ENCODE measurements around the gene CAD.

Gene CAD

DNA sequence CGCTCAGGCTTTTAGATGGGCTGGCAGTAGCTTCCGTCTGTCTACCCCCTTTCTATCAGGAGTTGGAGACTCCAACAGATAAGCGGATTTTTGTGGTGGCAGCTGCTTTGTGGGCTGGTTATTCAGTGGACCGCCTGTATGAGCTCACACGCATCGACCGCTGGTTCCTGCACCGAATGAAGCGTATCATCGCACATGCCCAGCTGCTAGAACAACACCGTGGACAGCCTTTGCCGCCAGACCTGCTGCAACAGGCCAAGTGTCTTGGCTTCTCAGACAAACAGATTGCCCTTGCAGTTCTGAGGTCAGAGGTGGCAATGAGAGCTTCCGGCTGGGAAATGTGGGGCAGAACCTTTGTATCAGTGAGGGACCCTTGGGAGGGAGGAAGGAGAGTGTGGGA is 14.8 kb downstream of the CAD start:
- no peak for DNase-seq

- DNase-seq = no peak
Observed at GRCh38 chr2:27233341-27233740, 16.2 kb downstream of the CAD start.

DNA sequence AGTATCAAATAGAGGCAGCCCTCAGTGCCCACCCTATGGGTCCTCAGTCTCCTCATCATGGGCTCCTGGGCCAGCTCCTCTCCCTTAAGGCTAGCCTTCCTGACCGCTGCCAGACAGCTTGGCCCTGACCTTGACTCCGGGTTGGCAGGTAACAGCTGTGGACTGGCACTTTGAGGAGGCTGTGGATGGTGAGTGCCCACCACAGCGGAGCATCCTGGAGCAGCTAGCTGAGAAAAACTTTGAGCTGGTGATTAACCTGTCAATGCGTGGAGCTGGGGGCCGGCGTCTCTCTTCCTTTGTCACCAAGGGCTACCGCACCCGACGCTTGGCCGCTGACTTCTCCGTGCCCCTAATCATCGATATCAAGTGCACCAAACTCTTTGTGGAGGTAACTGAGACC is 19.0 kb downstream of the CAD start:
- DNase-seq = no peak

DNA sequence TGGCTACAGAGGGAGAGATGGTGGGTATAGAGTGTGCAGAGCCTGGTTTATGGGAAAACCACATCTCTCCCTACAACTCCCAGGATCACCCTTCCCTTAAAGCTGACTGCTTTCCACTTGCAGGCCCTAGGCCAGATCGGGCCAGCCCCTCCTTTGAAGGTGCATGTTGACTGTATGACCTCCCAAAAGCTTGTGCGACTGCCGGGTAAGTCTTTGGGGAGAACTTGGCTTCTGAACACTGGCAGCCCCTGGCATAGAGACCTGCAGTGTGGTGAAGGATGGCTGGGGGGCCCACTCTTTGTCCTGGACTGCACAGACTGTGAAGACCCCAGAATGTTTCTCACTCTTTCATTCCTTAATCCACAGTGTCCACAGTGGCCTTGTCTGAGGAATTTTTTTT is 19.5 kb downstream of the CAD start:
- no peak for DNase-seq

- DNase-seq = no peak
Observed at GRCh38 chr2:27237341-27237945, 20.3 kb downstream of the CAD start.

GRCh38 chr2:27238976-27239375 is 21.8 kb downstream of the CAD start:
- no peak for DNase-seq

GRCh38 chr2:27240406-27240805 is 23.2 kb downstream of the CAD start:
- no peak for DNase-seq

DNA sequence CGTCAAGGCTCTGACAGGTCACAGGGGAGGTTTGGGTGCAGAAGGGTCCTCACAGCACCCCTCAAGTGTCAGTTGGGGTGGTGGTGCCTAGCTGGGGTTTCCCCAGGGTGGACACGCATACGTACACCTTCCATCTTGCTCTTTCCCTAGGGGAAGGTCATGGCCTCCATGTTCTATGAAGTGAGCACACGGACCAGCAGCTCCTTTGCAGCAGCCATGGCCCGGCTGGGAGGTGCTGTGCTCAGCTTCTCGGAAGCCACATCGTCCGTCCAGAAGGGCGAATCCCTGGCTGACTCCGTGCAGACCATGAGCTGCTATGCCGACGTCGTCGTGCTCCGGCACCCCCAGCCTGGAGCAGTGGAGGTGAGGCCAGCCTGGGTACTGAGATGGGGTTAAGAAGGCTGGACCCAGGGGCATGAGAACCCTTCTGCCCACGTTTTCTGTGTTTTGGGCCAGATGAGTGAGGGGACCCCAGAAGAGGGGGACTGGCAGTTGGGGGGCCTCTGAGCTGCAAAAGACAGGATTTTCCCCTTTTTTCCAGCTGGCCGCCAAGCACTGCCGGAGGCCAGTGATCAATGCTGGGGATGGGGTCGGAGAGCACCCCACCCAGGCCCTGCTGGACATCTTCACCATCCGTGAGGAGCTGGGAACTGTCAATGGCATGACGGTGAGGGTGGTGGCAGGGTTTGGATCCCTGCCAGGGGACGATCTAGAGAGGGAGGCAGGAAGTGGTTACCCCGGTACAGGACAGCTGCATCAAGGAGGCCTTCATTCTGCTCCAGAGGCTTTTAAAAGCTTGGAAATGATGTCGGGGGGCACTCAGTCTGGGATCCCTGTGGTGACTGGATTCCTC is 24.8 kb downstream of the CAD start:
- no peak for DNase-seq

- no peak for DNase-seq
Observed at GRCh38 chr2:27242614-27242951, 25.4 kb downstream of the CAD start.

- DNase-seq = no peak
Observed at GRCh38 chr2:27243391-27244130, 26.4 kb downstream of the CAD start.

DNA sequence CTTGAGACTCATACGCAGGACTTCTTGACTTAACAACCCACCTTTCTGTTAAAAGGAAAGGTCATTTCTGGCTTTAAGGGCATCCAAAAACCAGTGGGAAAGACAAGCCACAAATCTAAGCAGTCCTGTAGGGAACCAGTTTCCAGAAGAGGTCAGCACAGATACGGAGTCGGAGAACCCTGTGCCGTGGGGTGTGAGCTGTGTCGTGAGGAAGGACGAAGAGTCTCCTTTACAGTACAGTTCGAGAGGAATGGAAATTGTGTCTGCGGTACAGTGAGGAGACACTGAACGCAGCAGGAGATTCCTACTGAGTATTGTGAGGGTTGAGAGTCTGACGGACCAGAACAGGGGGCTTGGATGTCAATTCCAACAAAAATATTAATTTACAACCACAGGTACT is 27.9 kb downstream of the CAD start:
- DNase-seq = no peak

DNA sequence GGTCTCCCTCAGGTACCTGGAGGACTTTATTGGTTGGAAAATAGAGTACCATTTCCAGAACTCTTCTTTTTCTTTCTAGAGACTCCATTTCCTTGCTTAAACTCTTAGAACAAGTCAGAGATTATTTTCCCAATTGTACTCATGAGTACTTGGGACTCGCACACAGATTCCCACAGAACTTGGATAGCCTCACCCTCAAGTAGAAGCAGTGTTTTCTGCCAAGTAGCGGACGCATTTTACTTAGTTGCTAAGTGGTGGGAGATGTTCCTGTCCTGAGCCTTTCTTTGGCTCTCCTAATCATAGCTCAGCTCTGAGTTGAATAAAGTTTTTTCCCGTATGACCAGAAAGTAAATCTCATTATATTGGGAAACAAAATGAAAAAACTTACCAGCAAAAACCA is 28.5 kb downstream of the CAD start:
- no peak for DNase-seq

DNA sequence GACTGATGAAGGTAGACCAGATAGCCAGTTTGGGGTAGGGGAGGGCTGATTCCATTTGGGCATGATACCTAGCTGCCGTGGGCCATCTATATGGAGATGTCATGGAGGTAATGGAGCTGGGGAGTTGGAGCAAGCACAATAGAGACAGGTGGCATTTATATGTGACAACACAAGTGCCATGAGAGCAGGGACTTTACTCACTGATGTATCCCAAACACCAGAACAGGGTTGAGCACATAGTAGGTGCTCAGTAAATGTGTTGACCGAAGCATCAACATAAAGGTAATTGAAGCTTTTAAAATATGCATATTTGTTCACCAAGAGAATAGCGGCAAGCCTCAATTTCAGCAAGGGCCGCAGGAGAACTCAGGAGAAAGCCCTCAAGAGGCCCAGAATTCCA is 30.7 kb downstream of the CAD start:
- DNase-seq = no peak

- DNase-seq = no peak
Observed at GRCh38 chr2:27249159-27249890, 32.2 kb downstream of the CAD start.

DNA sequence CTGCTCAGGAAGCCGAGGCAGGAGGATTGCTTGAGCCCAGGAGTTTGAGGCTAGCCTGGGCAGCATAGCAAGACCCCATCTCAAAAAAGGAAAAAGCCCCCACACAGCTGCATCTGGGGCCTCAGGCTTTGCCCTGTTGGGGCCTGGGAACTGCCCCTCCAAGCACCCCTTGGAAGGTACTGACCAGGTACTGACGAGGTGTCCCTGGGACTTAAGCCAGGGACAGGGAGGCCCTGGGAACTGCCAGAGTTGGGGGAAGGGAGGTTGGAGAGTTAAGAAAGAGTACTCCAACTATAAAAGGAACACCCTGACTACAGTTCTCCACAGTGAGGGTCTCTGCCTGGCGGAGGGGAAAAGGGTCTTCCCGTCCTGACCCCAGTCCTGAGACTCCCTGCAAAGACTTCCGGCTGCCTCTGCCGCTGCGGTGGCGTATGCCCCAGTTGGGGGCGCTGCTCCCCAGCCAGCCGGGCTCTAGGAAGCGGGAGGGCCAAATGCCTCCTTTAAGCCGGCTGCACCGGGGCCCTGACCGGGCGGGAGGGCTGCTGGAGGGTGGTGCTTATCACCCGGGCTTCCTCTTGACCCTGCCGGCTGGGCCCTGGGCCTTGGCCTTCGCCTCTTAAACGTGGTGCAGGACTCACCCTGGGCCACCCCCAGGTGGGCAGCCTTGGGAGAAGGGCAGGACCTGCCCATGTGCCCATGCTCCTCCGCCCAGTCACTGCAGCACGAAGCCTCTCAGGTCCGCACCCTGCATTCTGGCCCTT is 32.9 kb downstream of the CAD start:
- DNase-seq = no peak

DNA sequence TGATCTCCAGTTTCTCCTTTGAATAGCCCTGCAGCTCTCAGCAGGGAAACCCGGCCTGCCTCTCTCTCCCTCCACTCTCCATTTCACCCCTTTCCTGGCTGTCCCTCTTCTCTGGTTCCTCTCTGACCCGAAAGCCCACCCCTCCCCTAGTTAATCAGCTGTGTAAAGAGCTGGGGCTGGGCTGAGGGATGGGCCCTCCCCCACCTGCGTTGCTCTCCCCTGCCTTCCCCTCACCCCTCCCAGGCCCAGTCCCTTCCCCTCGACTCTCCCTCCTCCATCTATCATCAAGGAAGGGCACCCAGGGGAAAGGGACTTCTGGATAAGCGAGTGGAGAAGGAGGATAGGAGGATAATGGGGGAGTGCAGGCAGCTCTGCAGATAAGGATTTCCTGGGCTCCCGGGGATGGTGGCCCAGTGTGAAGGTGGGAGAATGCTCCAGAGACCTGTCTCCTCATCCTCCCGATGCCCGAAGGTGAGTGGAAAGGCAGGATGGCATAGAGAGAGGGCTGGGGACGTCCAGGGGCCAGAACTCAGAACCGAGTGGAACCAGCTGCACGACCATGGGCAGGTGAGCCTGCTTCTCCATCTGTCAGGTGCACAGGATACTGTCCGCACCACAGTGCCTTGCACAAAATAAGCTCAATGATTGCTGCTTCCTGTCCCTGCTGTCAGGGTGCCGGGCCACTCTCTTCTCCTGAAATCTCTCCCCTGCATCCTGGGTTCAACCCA is 33.6 kb downstream of the CAD start:
- DNase-seq = no peak

DNA sequence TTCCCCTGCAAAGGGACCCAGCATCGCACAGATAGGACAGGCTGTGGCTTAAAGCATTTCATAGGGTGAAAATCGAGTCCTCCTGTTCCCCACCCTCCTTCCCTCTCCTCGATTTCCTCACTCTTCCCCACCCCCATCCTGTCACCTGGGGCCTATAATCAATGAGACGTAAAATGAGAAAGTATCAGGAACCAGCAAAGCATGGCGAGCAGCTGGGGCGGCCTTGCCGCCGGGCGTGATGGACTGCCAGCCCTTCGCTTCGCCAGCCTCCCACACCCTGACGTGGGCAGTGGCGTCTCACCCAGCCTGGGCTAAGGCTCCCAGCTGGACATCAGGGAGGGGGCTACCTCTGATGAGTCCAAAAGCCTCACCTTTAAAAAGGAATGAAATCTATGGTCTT is 34.6 kb downstream of the CAD start:
- no peak for DNase-seq

- no peak for DNase-seq
Observed at GRCh38 chr2:27255187-27255586, 38.0 kb downstream of the CAD start.

DNA sequence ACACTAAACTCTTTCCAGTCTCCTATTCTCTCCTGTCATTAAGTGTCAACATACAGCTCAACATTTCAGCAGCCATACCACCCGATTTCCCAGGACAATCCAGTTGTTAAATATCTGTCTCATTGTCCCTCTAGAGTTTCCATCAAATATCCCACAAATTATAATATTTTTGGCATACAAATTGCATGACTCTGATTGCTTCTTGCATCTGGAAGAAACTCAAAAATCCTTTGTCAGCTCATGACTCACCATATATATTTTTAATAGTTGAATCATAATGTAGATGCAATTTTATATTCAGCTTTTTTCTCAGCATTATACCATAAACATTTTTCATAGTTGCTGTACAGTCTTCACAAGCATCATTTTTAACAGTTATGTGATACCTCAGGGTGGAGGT is 38.5 kb downstream of the CAD start:
- DNase-seq = no peak

DNA sequence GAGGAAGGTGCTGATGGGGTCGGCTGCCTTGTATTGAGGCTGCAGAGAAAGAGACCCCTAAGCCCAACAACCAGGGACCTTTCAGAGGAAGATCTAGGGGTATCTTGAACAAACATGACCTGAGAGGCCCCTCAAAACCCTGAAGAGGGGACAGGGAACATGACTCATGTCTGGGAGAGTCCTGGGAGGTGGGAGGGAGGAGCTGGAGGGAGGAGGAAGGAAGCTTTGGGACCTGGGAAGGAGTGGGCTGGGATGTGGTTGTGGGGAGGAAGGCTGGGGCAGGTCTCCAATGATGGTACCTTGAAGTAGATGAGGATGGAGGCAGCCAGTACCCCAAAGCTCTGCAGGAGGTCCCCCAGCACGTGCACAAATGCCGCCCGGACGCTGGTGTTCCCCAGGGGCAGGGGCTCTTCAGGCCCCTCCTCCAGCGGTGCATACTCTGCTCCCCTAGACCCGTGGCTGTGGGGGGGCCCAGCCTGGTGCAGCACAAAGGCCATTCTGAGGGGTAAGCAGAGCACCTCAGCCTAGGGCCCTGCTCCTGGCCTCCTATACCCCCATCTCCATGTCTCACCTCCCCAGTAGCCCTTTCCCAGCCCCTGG is 39.8 kb downstream of the CAD start:
- no peak for DNase-seq

- DNase-seq = no peak
Observed at GRCh38 chr2:27258051-27258450, 40.9 kb downstream of the CAD start.
